Measurements from ENCODE around the gene ELMO1. TPM values are rescaled to one million over a fixed set of nuclear protein-coding genes. Genes with fewer than 3 reads are reported as not detected.
A peak's percentile ranks its signal among the peaks of the same experiment; 100 is the strongest.

ELMO1 gene
- total RNA-seq, 2 experiments from 2014 or later, result 72.8 to 75.3 TPM

- POLR2A ChIA-PET, result interaction anchor here (1.1 kb wide), 2 partner anchors 26 to 87 kb away, joined by 3 read pairs; no protein-coding TSS in a partner anchor
- peaks cover 73% of the 10 kb centered on the region for H3K4me1 Mint-ChIP-seq (ENCODE audit: low read depth)
- intact Hi-C loops (cut with micrococcal nuclease), result loop anchor here (10.0 kb wide), 1 partner anchor 207 kb away; no protein-coding TSS in a partner anchor
- ATAC-seq, result no peak
- TF ChIP-seq, protein P1, sequence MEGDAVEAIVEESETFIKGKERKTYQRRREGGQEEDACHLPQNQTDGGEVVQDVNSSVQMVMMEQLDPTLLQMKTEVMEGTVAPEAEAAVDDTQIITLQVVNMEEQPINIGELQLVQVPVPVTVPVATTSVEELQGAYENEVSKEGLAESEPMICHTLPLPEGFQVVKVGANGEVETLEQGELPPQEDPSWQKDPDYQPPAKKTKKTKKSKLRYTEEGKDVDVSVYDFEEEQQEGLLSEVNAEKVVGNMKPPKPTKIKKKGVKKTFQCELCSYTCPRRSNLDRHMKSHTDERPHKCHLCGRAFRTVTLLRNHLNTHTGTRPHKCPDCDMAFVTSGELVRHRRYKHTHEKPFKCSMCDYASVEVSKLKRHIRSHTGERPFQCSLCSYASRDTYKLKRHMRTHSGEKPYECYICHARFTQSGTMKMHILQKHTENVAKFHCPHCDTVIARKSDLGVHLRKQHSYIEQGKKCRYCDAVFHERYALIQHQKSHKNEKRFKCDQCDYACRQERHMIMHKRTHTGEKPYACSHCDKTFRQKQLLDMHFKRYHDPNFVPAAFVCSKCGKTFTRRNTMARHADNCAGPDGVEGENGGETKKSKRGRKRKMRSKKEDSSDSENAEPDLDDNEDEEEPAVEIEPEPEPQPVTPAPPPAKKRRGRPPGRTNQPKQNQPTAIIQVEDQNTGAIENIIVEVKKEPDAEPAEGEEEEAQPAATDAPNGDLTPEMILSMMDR (IDR thresholded peaks at IDR 0.05), result no peak
- peak overlapping the region; percentile 91 for H3K27ac Mint-ChIP-seq
- H3K9me3 Mint-ChIP-seq, result no peaks in the 10 kb centered on the region
- H3K4me3 Mint-ChIP-seq, result no peak overlapping the region
- no peaks in the 10 kb centered on the region for H3K27me3 Mint-ChIP-seq
- CTCF ChIA-PET, result interaction anchor here (0.7 to 1.7 kb wide), 4 partner anchors 14 to 158 kb away, joined by 3 to 4 read pairs (median 4); no protein-coding TSS in a partner anchor
- peaks cover 17% of the 10 kb centered on the region for H3K36me3 Mint-ChIP-seq (ENCODE audit: low read depth)
- DNase-seq, result no peak
Observed at GRCh38 chr7:37442268-37442667, 6.4 kb downstream of the ELMO1 start.

- TF ChIP-seq, protein P1 (IDR thresholded peaks at IDR 0.05), result no peak
- intact Hi-C loops (cut with micrococcal nuclease), result loop anchor here (10.0 kb wide), 1 partner anchor 207 kb away; no protein-coding TSS in a partner anchor
- Mint-ChIP-seq H3K27ac (peak overlapping the region; percentile 91), H3K36me3 (ENCODE audit: low read depth) (peaks cover 17% of the 10 kb centered on the region), H3K27me3 (no peaks in the 10 kb centered on the region), H3K4me3 (peak overlapping the region; percentile 41), H3K9me3 (no peaks in the 10 kb centered on the region), H3K4me1 (ENCODE audit: low read depth) (peaks cover 70% of the 10 kb centered on the region)
- ATAC-seq, result no peak
- no peak for DNase-seq
- CTCF ChIA-PET, result interaction anchor here (1.1 to 1.7 kb wide), 4 partner anchors 11 to 158 kb away, joined by 3 to 4 read pairs (median 4); no protein-coding TSS in a partner anchor
- POLR2A ChIA-PET, result interaction anchor here (1.1 kb wide), 2 partner anchors 25 to 86 kb away, joined by 3 read pairs; no protein-coding TSS in a partner anchor
Observed at GRCh38 chr7:37441816-37442215, 6.8 kb downstream of the ELMO1 start.

DNA sequence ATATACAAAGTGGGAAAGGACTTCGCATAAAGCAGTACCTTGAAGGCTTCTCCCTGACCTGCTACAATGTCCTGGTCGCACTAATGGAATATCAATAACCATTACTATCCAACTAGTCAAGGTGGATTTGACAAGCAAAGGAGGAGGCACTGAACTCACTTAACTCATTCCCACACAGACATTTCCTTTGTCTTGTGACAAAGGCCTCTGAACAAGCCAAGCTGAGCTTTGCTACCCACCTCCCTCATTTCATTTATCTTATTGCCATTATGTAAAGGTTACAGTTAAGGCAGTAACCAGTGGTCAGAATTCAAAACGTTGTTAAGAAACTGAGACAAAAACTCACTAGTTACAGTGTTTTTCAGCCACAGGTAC lies 7.3 kb downstream of the ELMO1 start:
- TF ChIP-seq, protein P1 (IDR thresholded peaks at IDR 0.05), result no peak
- Mint-ChIP-seq H3K36me3 (ENCODE audit: low read depth) (peaks cover 17% of the 10 kb centered on the region), H3K27me3 (no peaks in the 10 kb centered on the region), H3K4me3 (peak overlapping the region; percentile 41), H3K27ac (peak overlapping the region; percentile 91), H3K4me1 (ENCODE audit: low read depth) (peaks cover 70% of the 10 kb centered on the region), H3K9me3 (no peaks in the 10 kb centered on the region)
- POLR2A ChIA-PET, result interaction anchor here (1.1 kb wide), 3 partner anchors 25 to 88 kb away, joined by 3 to 4 read pairs (median 3); no protein-coding TSS in a partner anchor
- CTCF ChIA-PET, result interaction anchor here (1.1 to 1.7 kb wide), 5 partner anchors 11 to 157 kb away, joined by 3 to 5 read pairs (median 4); no protein-coding TSS in a partner anchor
- no peak for DNase-seq
- no peak for ATAC-seq
- intact Hi-C loops (cut with micrococcal nuclease), result loop anchor here (10.0 kb wide), 1 partner anchor 207 kb away; no protein-coding TSS in a partner anchor

DNA sequence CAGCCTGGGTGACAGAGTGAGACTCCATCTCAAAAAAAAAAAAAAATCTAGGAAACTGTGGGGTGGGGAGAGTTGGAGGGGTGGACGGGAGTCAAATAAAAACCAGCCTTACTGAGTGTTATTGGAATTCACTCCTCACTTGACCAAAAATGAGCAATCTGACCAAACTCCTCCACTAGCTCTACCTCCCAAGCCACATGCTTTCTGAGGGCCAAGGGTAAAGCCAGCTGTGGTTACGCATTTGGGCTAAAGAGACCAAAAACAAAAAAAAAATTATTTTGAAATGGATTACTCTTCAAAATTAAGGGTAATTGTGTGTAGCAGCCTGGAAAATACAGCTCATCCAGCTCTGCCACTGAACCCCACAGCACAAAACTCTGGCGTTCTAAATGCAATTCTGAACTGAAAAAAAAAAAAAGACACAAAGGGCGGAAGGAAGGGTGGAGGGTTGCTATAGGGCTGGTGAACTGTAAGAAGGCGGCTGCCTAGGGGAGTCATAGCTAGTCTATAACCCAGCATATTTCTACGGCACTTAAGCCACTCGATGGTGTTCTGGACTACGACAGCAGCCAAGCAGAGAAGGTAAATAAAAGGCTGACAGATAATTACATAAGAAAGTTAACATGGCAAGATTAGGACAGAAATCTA lies 7.8 kb downstream of the ELMO1 start:
- ChIA-PET POLR2A (interaction anchor here (1.1 kb wide), 1 partner anchor 87 kb away, joined by 4 read pairs; no protein-coding TSS in a partner anchor), CTCF (interaction anchor here (1.1 to 1.7 kb wide), 5 partner anchors 12 to 242 kb away, joined by 3 to 6 read pairs (median 4); no protein-coding TSS in a partner anchor)
- no peaks in the 10 kb centered on the region for H3K27me3 Mint-ChIP-seq
- peak; percentile 86 for ATAC-seq
- H3K36me3 Mint-ChIP-seq (ENCODE audit: low read depth), result peaks cover 17% of the 10 kb centered on the region
- H3K4me1 Mint-ChIP-seq (ENCODE audit: low read depth), result peaks cover 67% of the 10 kb centered on the region
- H3K4me3 Mint-ChIP-seq, result peak overlapping the region; percentile 41
- DNase-seq, result peak; percentile 56
- intact Hi-C loops (cut with micrococcal nuclease), result loop anchor here (10.0 kb wide), 1 partner anchor 206 kb away; no protein-coding TSS in a partner anchor
- H3K27ac Mint-ChIP-seq, result peak overlapping the region; percentile 91
- no peaks in the 10 kb centered on the region for H3K9me3 Mint-ChIP-seq
- TF ChIP-seq, protein P1 (IDR thresholded peaks at IDR 0.05), result no peak
